MM.1S (cell line): ENCODE measurements around the gene PLA2G2F.

Experiments used
- CTCF ChIP-seq: fragments of 300-600 bp; sonication (generic); IDR thresholded peaks from 2 replicates; pipeline ENCODE4 v1.5.1; 2016; ENCODE audit warnings: antibody characterized with exemption, low read length, mixed read lengths
- EZH2 ChIP-seq: fragments of 300-600 bp; sonication (generic); optimal IDR thresholded peaks from 2 replicates; pipeline ENCODE3; 2017; ENCODE audit warnings: low read depth, mild to moderate bottlenecking, antibody characterized with exemption, low read length, mixed read lengths

DNA sequence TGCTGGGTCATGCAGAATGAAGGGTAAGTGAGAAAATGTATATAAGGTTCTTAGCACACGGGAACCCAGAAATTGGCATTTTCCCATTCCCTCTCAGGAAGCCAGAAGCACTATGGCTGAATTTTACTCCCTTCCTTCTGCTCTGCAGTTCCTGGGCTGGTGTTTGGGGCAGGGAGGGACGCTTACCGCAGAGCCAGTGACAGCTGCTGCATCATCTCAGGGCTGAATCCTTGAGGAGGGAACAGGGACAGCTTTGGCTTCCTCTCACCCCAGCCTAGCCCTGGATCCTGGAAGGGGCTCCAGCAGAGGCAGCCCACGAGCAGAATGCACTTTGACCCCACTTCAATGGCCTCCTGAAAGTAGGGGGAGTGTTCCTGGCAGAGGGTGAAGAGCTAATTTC is 31.8 kb upstream of the PLA2G2F start:
- no peak for TF ChIP-seq CTCF
- no peak for TF ChIP-seq EZH2
